Liver (tissue), 9 donors: ENCODE measurements around the gene RGS21. TPM values are rescaled to one million over a fixed set of nuclear protein-coding genes. Genes with fewer than 3 reads are reported as not detected.

Source experiments
- DNase-seq: peaks from one replicate; pipeline ENCODE4 v3.0.0-alpha.2; 2017; ENCODE audit warnings: low spot score
- H3K27ac ChIP-seq, 2 donors: one replicate each; pipeline ENCODE4 v1.7.0; 2013; ENCODE audit warnings: inconsistent platforms in 2 of 2, low read length in 2 of 2, control low read depth in 1 of 2, low read depth in 1 of 2, mild to moderate bottlenecking in 1 of 2
- H3K27me3 ChIP-seq, 4 donors: one replicate each; pipeline versions ENCODE4 v1.6.1 to v1.7.0; 2013; ENCODE audit warnings: low read length in 3 of 4, inconsistent platforms in 1 of 4, mild to moderate bottlenecking in 1 of 4, moderate library complexity in 1 of 4; ENCODE audit not compliant: control insufficient read depth in 4 of 4, insufficient read depth in 4 of 4
- H3K36me3 ChIP-seq, 4 donors: one replicate each; pipeline versions ENCODE4 v1.6.1 to v1.7.0; 2013; ENCODE audit warnings: low read length in 3 of 4, mild to moderate bottlenecking in 3 of 4, low read depth in 1 of 4, moderate library complexity in 1 of 4; ENCODE audit not compliant: control insufficient read depth in 4 of 4, insufficient read depth in 3 of 4
- H3K4me1 ChIP-seq, 4 donors: one replicate each; pipeline versions ENCODE4 v1.6.1 to v1.7.0; 2013; ENCODE audit warnings: low read length in 3 of 4, mild to moderate bottlenecking in 3 of 4, moderate library complexity in 1 of 4; ENCODE audit not compliant: control insufficient read depth in 4 of 4, insufficient read depth in 4 of 4
- H3K4me3 ChIP-seq, 3 donors: one replicate each; pipeline versions ENCODE4 v1.6.1 to v1.7.0; 2013; ENCODE audit warnings: low read length in 3 of 3, control low read depth in 1 of 3, low read depth in 1 of 3, mild to moderate bottlenecking in 1 of 3
- H3K9ac ChIP-seq, 2 donors: one replicate each; pipeline ENCODE4 v1.7.0; 2013; ENCODE audit warnings: low read length in 2 of 2, mild to moderate bottlenecking in 2 of 2, moderate library complexity in 2 of 2, control low read depth in 1 of 2, low read depth in 1 of 2
- H3K9me3 ChIP-seq, 4 donors: one replicate each; pipeline versions ENCODE4 v1.6.1 to v1.7.0; 2013; ENCODE audit warnings: low read length in 3 of 4; ENCODE audit not compliant: control insufficient read depth in 4 of 4
- ATF3 ChIP-seq: IDR thresholded peaks from 2 replicates; pipeline ENCODE4 v1.6.1; 2016; ENCODE audit warnings: antibody characterized with exemption
- CTCF ChIP-seq: fragments of 150-350 bp; IDR thresholded peaks from 2 replicates; pipeline ENCODE4 v1.5.1; 2017; ENCODE audit warnings: improper control_type of control experiment, low read depth, low read length; ENCODE audit not compliant: missing input control
- EGR1 ChIP-seq, 2 donors: IDR thresholded peaks; 2 replicates each; pipeline ENCODE4 v1.6.1; 2016 to 2018; ENCODE audit warnings: antibody characterized with exemption in 2 of 2, low read depth in 2 of 2
- FOXA2 ChIP-seq: IDR thresholded peaks from 2 replicates; pipeline ENCODE4 v1.6.1; 2016; ENCODE audit warnings: antibody characterized with exemption
- GABPA ChIP-seq, 2 donors: IDR thresholded peaks in 1 of 2; conservative IDR thresholded peaks in 1 of 2; 2 replicates each; pipeline ENCODE4 v1.6.1; 2016; ENCODE audit warnings: antibody characterized with exemption in 2 of 2, mild to moderate bottlenecking in 1 of 2, moderate library complexity in 1 of 2
- HNF4A ChIP-seq, 2 donors: conservative IDR thresholded peaks; 2 replicates each; pipeline ENCODE4 v1.6.1; 2016; ENCODE audit warnings: antibody characterized with exemption in 2 of 2, mild to moderate bottlenecking in 2 of 2
- JUND ChIP-seq, 2 donors: IDR thresholded peaks; 2 replicates each; pipeline ENCODE4 v1.6.1; 2016; ENCODE audit warnings: antibody characterized with exemption in 2 of 2
- MAX ChIP-seq: IDR thresholded peaks from 2 replicates; pipeline ENCODE4 v1.6.1; 2016; ENCODE audit warnings: antibody characterized with exemption
- RAD21 ChIP-seq, 2 donors: IDR thresholded peaks; 2 replicates each; pipeline ENCODE4 v1.6.1; 2016; ENCODE audit warnings: antibody characterized with exemption in 2 of 2, mild to moderate bottlenecking in 2 of 2
- SP1 ChIP-seq: IDR thresholded peaks from 2 replicates; pipeline ENCODE4 v1.6.1; 2018; ENCODE audit warnings: antibody characterized with exemption, mild to moderate bottlenecking
- YY1 ChIP-seq: IDR thresholded peaks from 2 replicates; pipeline ENCODE4 v1.6.1; 2016; ENCODE audit warnings: antibody characterized with exemption, mild to moderate bottlenecking
- ZBTB33 ChIP-seq: IDR thresholded peaks from 2 replicates; pipeline ENCODE4 v1.6.1; 2016; ENCODE audit warnings: antibody characterized with exemption
- WGBS: extraction: QIAGEN DNeasy Blood & Tissue Kit; methylation state at CpG from one replicate; pipeline ENCODE4 v1.1.7; 2013; 5-methylcytosine and 5-hydroxymethylcytosine counted together
- polyA plus RNA-seq, 2 donors: library from polyadenylated mRNA; stranded (reverse) in 1 of 2; unstranded in 1 of 2; fragments of 200-250 nt in 1 of 2; fragments of >200 nt in 1 of 2; fragmentation: Nextera tagmentation in 1 of 2; extraction: Ambion mirVana in 1 of 2; gene quantifications; one replicate each; pipeline versions ENCODE4 v1.2.1 to v1.2.3, GENCODE V29; 2013 to 2015
- total RNA-seq, 2 donors: library from RNA; depleted of rRNA; stranded (reverse); fragments of >200 nt; gene quantifications; one replicate each; pipeline ENCODE4 v1.2.3, GENCODE V29; 2014
- TF ChIP-seq, protein P1 (sequence below): IDR thresholded peaks from 2 replicates; pipeline ENCODE4 v1.6.1; 2016; ENCODE audit warnings: antibody characterized with exemption, mild to moderate bottlenecking
- donor health status: healthy.
- donor health status: healthy.
- donor health status: healthy.
- donor health status: healthy.
- donor health status: healthy.

Gene RGS21
- total and polyA plus RNA-seq, 4 donors, result not detected

DNA sequence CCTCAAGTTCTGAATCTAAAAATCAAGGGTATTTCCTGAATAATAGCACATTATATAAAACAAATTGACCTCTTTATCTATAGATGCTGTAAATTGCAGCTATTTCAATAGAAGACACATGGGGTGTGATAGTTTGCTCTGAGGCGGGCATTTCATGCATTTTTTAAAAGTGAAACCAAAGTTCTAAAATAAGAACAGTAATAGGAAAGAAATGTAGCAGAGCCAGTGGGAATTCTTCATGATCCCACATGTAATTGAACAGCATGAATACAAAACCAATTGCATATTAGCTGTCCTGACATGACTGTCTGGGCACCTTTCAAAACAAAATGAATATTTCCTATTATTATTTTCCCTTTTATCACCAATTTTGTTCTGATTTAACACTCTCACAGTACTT, 85.0 kb downstream of the RGS21 start:
- 48% methylated on average over 1 of the region's 1 CpG for WGBS
- no peak for DNase-seq
- Histone ChIP-seq H3K9ac (no peak overlapping the region), H3K27me3 (peaks cover 0 to 3% (median 0%) of the 10 kb centered on the region in 4 donors), H3K9me3 (no peaks in the 10 kb centered on the region), H3K4me3 (no peak overlapping the region), H3K36me3 (no peaks in the 10 kb centered on the region), H3K27ac (no peak overlapping the region), H3K4me1 (no peaks in the 10 kb centered on the region)
- no peak for TF ChIP-seq RAD21 (IDR thresholded peaks at IDR 0.05)
- TF ChIP-seq ZBTB33, result no peak
- TF ChIP-seq SP1, result no peak
- TF ChIP-seq, protein P1, sequence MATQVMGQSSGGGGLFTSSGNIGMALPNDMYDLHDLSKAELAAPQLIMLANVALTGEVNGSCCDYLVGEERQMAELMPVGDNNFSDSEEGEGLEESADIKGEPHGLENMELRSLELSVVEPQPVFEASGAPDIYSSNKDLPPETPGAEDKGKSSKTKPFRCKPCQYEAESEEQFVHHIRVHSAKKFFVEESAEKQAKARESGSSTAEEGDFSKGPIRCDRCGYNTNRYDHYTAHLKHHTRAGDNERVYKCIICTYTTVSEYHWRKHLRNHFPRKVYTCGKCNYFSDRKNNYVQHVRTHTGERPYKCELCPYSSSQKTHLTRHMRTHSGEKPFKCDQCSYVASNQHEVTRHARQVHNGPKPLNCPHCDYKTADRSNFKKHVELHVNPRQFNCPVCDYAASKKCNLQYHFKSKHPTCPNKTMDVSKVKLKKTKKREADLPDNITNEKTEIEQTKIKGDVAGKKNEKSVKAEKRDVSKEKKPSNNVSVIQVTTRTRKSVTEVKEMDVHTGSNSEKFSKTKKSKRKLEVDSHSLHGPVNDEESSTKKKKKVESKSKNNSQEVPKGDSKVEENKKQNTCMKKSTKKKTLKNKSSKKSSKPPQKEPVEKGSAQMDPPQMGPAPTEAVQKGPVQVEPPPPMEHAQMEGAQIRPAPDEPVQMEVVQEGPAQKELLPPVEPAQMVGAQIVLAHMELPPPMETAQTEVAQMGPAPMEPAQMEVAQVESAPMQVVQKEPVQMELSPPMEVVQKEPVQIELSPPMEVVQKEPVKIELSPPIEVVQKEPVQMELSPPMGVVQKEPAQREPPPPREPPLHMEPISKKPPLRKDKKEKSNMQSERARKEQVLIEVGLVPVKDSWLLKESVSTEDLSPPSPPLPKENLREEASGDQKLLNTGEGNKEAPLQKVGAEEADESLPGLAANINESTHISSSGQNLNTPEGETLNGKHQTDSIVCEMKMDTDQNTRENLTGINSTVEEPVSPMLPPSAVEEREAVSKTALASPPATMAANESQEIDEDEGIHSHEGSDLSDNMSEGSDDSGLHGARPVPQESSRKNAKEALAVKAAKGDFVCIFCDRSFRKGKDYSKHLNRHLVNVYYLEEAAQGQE, result no peak
- TF ChIP-seq MAX, result no peak

DNA sequence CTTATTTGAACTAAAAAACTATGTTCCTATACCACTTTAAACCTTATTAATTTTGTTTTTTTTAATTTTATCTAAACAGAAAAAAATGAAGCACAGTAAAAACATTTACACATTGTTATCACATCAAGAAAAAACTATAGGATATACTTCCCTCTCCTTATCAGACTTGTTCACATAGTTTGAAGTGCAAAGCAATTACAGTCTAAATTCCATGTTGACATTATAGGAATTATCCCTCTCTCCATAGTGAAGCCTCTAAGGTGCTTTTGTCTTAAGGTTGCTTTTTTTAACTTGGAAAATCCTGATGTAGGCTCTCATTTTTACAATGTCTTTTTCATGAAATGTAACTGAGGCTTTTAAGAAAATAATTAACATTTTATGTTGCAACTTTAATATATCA, 85.8 kb downstream of the RGS21 start:
- H3K4me3 ChIP-seq, result no peak overlapping the region
- DNase-seq, result no peak
- no peaks in the 10 kb centered on the region for H3K36me3 ChIP-seq
- no peak overlapping the region for H3K27ac ChIP-seq
- TF ChIP-seq JUND (IDR thresholded peaks at IDR 0.05) (no peak), ATF3 (no peak), YY1 (no peak), CTCF (no peak), MAX (no peak), SP1 (no peak), EGR1 (IDR thresholded peaks at IDR 0.05; ENCODE audit: low read depth in 2 of 2) (no peak), HNF4A (conservative IDR thresholded peaks at IDR 0.05) (no peak), GABPA (IDR thresholded peaks at IDR 0.05 in 1 of 2, conservative IDR thresholded peaks at IDR 0.05 in 1 of 2) (no peak), FOXA2 (no peak)
- H3K4me1 ChIP-seq, result no peaks in the 10 kb centered on the region
- H3K27me3 ChIP-seq, result peaks cover 0 to 3% (median 0%) of the 10 kb centered on the region in 4 donors
- no peaks in the 10 kb centered on the region for H3K9me3 ChIP-seq
- no peak overlapping the region for H3K9ac ChIP-seq
